Lower leg skin (tissue), 4 donors: Measurements from ENCODE around the gene RIPK1. TPM values are rescaled to one million over a fixed set of nuclear protein-coding genes. Genes with fewer than 3 reads are reported as not detected.

Source experiments
- DNase-seq, 2 donors: peaks; one replicate each; pipeline ENCODE4 v3.0.0-alpha.2; 2019; ENCODE audit warnings: low spot score in 2 of 2
- H3K4me3 ChIP-seq: fragments of 200-600 bp; sonication (generic); 2 replicates; pipeline ENCODE4 v1.5.1; 2017; ENCODE audit warnings: mild to moderate bottlenecking, low read depth; ENCODE audit not compliant: poor library complexity, severe bottlenecking
- CTCF ChIP-seq, 3 donors: fragments of 450-650 bp; IDR thresholded peaks; one replicate each; pipeline ENCODE4 v1.5.1; 2016; ENCODE audit warnings: antibody characterized with exemption in 3 of 3, mild to moderate bottlenecking in 3 of 3, moderate library complexity in 2 of 3
- POLR2A ChIP-seq, 2 donors: fragments of 450-650 bp; IDR thresholded peaks; one replicate each; pipeline ENCODE4 v1.6.1; 2016 to 2017; ENCODE audit warnings: antibody characterized with exemption in 2 of 2, mild to moderate bottlenecking in 1 of 2, moderate library complexity in 1 of 2
- WGBS, 2 donors: methylation state at CpG; one replicate each; pipeline ENCODE4 v1.1.5; 2018; 5-methylcytosine and 5-hydroxymethylcytosine counted together
- intact Hi-C: fragments of 100-400 bp; cut with DNase I; formaldehyde crosslinking; loops from one replicate; pipeline ENCODE4 v1.15.0; 2023; ENCODE audit warnings: low total_unique reads
- total RNA-seq, 4 donors: library from RNA; depleted of rRNA; stranded (reverse); fragments of >200 nt; gene quantifications; one replicate each; pipeline ENCODE4 v1.1.0, GENCODE V29; 2016

RIPK1 gene
- total RNA-seq, 4 donors from 2014 or later: 28.2 to 37.2 (median 29.5) TPM

GRCh38 chr6:3128356-3129108 lies 60.2 kb downstream of the RIPK1 start:
- 94 to 96% methylated on average over 15 of the region's 15 CpGs for WGBS, 2 donors
- H3K4me3 ChIP-seq: no peak overlapping the region
- DNase-seq: no peak
- TF ChIP-seq CTCF (IDR thresholded peaks at IDR 0.05): no peak
- no peak for TF ChIP-seq POLR2A (IDR thresholded peaks at IDR 0.05)
- intact Hi-C loops: loop anchor here (5.0 to 10.0 kb wide), 2 partner anchors 79 to 126 kb away; partner anchors contain the start of gene PSMG4

GRCh38 chr6:3131695-3132094 lies 63.4 kb downstream of the RIPK1 start:
- intact Hi-C loops: loop anchor here (10.0 kb wide), 1 partner anchor 103 kb away; no protein-coding TSS in a partner anchor
- 96 to 97% methylated on average over 15 of the region's 15 CpGs for WGBS, 2 donors
- TF ChIP-seq CTCF (IDR thresholded peaks at IDR 0.05) (no peak), POLR2A (IDR thresholded peaks at IDR 0.05) (no peak)
- no peak for DNase-seq
- H3K4me3 ChIP-seq: no peak overlapping the region

- WGBS, 2 donors: 95 to 97% methylated on average over 9 of the region's 9 CpGs
- DNase-seq: no peak
- intact Hi-C loops: loop anchor here (10.0 kb wide), 1 partner anchor 101 kb away; no protein-coding TSS in a partner anchor
- no peak overlapping the region for H3K4me3 ChIP-seq
- no peak for TF ChIP-seq POLR2A (IDR thresholded peaks at IDR 0.05)
These were observed 65.2 kb downstream of the RIPK1 start for GRCh38 chr6:3133515-3133914.

- intact Hi-C loops: loop anchor here (10.0 kb wide), 1 partner anchor 99 kb away; no protein-coding TSS in a partner anchor
- H3K4me3 ChIP-seq: no peak overlapping the region
- TF ChIP-seq CTCF (IDR thresholded peaks at IDR 0.05) (no peak), POLR2A (IDR thresholded peaks at IDR 0.05) (no peak)
- 91 to 93% methylated on average over 13 of the region's 13 CpGs for WGBS, 2 donors
- DNase-seq: no peak
These were observed 67.5 kb downstream of the RIPK1 start for GRCh38 chr6:3135668-3136291.

GRCh38 chr6:3136292-3137011 lies 68.2 kb downstream of the RIPK1 start:
- intact Hi-C loops: loop anchor here (10.0 kb wide), 1 partner anchor 98 kb away; no protein-coding TSS in a partner anchor
- TF ChIP-seq POLR2A (IDR thresholded peaks at IDR 0.05) (no peak), CTCF (IDR thresholded peaks at IDR 0.05) (no peak)
- DNase-seq: no peak
- H3K4me3 ChIP-seq: no peak overlapping the region
- 87 to 93% methylated on average over 8 of the region's 8 CpGs for WGBS, 2 donors
